Retina (tissue), 1 donor: Measurements from ENCODE around the gene CXCL17.
A peak's percentile ranks its signal among the peaks of the same experiment; 100 is the strongest.

Experiments
- DNase-seq: peaks from one replicate; pipeline ENCODE4 v3.0.0-alpha.2; 2016

Gene CXCL17

GRCh38 chr19:42422901-42423461, 19.8 kb downstream of the CXCL17 start:
- peak; percentile 96 for DNase-seq

GRCh38 chr19:42422092-42422900, 20.4 kb downstream of the CXCL17 start:
- DNase-seq = no peak

DNA sequence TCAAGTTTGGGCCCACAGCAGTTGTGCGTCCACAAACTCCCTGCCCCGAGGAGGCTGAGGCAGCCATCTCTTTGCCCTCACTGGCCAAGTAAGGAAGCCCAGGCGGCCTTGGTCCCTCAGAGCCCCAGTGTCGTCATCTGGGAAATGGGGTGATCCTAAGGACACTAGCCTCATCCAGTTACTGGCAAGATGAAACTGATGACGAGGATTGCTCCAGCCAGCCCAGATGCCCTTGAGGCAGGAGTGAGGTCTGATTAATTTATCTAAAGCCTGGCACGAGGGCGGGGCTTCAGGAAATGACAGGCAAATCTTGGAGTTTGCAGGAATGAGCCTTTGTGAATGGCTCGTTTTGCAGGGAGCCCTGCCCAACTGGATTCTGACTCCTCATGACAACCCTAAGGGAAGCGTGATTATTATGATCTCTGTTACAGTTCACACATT, 21.1 kb downstream of the CXCL17 start:
- no peak for DNase-seq

- no peak for DNase-seq
These were observed 21.6 kb downstream of the CXCL17 start for GRCh38 chr19:42421101-42421500.

GRCh38 chr19:42420055-42420544, 22.6 kb downstream of the CXCL17 start:
- DNase-seq = no peak

DNA sequence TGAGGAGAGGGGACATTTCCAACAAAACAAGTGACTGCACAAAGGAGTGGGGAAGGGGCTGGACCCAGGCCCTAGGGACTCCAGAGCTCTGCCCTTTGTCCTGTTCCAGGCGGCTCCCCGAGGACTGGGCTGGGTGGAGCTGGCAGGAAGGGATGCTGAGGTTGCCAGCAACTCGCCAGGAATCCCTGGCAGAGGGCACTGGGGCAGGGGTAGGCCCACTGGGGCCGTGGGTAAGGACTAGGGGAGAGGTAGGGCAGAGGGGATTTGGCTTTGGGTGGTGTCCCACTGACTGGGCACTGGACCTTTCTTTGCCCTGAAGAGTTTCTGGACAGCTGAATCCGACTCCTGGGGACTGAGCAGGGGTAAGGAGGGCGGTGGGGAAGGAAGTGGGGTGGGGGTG, 23.4 kb downstream of the CXCL17 start:
- no peak for DNase-seq

DNA sequence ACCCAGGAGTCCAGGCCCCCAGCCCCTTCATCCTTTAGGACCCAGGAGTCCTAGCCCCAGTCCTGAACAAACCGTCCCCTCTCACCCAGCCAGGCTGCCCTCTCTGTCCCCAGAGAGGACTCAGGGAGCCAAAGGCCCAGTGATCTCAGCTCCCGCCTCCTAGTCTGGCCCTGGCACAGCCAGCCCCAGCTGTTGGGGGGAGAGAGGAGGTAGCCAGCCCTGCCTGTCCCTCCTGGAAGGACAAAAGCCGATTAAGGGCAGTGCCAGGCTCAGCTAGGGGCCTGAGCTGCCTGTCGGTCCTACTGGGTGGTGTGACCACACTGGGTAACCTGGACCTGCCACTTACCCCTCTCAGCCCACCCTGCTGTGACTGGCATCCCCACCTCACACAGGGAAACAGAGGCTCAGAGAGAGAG, 30.1 kb downstream of the CXCL17 start:
- no peak for DNase-seq

DNA sequence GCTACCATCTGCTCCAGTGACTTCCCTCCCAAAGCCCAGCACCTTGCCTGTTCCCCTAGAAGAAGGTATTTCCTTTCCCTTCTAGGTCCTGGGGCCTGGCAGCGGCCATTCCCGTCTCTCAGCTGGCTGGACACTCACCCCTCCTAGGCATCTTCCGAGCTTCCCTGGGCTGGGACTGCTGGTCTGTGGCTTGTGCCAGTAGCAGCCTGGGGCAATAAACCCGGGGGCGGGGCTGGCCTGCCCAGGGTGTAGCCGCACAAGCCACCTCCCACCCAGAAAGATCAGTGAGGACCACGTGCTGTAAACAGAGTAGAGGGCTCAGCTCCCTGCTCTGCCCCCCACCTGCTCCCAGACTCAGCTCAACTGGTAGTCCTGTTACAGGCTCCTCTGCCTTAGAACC, 30.5 kb downstream of the CXCL17 start:
- no peak for DNase-seq

GRCh38 chr19:42411581-42412178, 31.1 kb downstream of the CXCL17 start:
- DNase-seq = no peak

- no peak for DNase-seq
These were observed 32.4 kb downstream of the CXCL17 start for GRCh38 chr19:42410371-42410770.

GRCh38 chr19:42409477-42409876, 33.3 kb downstream of the CXCL17 start:
- DNase-seq = no peak

DNA sequence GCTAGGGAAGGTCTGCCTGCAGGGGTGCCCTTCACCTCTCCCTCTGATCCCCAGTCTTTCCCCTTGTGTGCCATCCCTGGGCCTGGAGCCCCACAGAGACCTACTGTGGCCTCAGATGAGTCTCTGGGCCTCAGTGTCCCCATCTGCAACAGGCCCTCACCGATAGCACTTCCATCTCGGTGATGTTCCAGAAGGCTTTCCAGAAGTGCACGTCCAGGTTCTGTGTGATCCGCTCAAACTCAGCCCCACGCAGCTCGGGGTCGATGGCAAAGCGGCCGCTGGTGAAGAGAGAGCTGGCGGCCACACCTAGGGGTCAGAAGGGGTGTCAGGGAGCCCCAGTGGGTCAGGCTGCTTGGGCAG, 35.0 kb downstream of the CXCL17 start:
- no peak for DNase-seq

- no peak for DNase-seq
These were observed 35.5 kb downstream of the CXCL17 start for GRCh38 chr19:42407085-42407815.

GRCh38 chr19:42406111-42406510, 36.6 kb downstream of the CXCL17 start:
- no peak for DNase-seq

DNA sequence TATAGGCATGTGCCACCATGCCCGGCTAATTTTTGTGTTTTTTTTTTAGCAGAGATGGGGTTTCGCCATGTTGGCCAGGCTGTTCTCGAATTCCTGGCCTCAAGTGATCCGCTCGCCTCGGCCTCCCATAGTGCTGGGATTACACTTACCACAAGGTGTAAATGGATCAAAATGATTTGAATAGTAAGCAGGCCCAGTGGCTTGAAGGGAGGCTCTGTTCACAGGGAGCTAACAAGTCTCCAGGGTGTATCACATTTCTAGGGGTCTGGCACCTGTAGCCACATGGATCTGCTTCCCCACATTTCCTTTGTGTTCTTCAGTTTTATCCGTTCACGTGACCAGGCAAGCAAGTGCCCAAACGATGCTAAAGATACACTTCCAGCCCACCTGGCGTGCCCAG, 39.2 kb downstream of the CXCL17 start:
- DNase-seq = no peak

GRCh38 chr19:42402376-42403116, 40.2 kb downstream of the CXCL17 start:
- no peak for DNase-seq

DNA sequence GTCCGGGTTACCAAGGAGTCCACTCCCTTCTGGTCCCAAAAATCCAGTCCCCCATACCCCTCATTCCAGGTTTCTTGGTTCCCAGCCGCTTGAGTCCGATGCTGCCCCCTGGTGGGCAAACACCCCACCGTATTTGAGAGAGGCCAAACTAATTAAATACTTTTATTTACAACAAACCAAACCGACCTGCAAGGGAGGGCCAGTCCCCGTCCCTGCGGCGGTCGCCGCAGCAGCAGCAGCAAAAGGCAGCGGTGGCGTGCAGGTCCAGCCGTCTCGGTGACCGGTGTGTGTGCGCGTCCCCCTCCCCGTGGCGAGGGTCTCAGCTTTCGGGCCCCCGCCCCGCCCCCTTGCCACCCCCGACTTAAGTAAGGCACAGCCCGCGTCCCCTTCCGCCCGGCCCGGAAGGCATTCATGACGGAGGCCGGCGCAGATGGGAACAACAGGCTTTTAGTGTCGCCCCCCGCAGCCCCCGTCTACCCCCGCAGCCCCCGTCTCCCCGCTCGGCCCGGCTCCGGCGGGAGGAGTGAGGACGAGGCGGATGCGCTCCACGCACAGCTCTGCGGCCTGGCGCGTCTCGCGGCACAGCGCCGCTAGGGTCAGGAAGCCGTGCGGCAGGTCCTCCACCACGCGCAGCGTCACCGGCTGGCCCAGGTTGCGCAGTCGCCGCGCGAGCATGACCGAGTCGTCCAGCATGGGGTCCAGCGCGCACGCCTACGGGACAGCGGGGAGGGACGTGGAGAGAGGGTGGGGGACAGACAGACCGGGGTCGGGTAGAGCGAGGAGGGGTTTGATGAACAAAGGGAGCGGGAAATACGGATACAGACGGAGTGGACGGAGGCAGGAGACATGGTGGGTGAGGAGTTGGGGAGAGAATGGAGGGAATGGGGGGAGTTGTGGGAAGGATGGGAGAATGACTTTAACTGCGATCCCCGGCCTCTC, 41.1 kb downstream of the CXCL17 start:
- DNase-seq = peak; percentile 91

DNA sequence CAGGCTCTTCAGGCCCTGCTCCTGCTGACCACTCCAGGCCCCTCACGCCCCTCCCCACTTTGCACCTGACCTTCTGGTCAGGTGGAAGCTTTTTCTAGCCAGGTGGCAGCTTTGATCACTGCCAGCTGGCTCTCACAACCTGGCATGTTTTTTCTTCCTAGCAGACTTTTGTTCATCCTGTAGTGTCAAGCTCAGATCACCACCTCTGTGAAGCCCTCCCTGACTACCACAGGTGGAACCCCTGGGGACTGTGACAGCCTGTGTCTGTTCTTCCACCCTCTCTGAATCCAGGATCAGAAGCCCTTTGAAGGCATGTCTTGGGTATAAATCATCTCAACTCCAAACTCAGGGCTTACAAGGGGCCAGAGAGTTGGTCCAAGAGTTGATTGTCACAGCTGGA, 42.3 kb downstream of the CXCL17 start:
- no peak for DNase-seq

GRCh38 chr19:42397263-42398166, 45.2 kb downstream of the CXCL17 start:
- peak; percentile 32 for DNase-seq
